Stimulated activated CD8-positive, alpha-beta memory T cell treated with anti-CD3 and anti-CD28 coated beads, Interleukin-7, amount 100 ng/mL, for 48 hours (primary cell): ENCODE results near the gene MED13L.

Source experiments
- DNase-seq, 2 donors: peaks; one replicate each; pipeline ENCODE4 v3.0.0-alpha.2; 2020; ENCODE audit warnings: low read depth in 1 of 2; ENCODE audit errors: extremely low read depth in 1 of 2

The MED13L gene

GRCh38 chr12:116066381-116067230 is 210.9 kb downstream of the MED13L start:
- no peak for DNase-seq

- DNase-seq, result no peak
Measured at GRCh38 chr12:116065606-116066005, 211.9 kb downstream of the MED13L start.

GRCh38 chr12:116064493-116064892 is 213.0 kb downstream of the MED13L start:
- no peak for DNase-seq

- no peak for DNase-seq
Measured at GRCh38 chr12:116062698-116063097, 214.8 kb downstream of the MED13L start.

- DNase-seq, result no peak
Measured at GRCh38 chr12:116060764-116061163, 216.7 kb downstream of the MED13L start.

GRCh38 chr12:116059904-116060303 is 217.6 kb downstream of the MED13L start:
- no peak for DNase-seq

- DNase-seq, result no peak
Measured at GRCh38 chr12:116058574-116058973, 218.9 kb downstream of the MED13L start.

- DNase-seq, result no peak
Measured at GRCh38 chr12:116057356-116057755, 220.1 kb downstream of the MED13L start.

- no peak for DNase-seq
Measured at GRCh38 chr12:116055895-116056607, 221.4 kb downstream of the MED13L start.

GRCh38 chr12:116054280-116054679 is 223.2 kb downstream of the MED13L start:
- DNase-seq, result no peak

- DNase-seq, result no peak
Measured at GRCh38 chr12:116053479-116054200, 223.9 kb downstream of the MED13L start.

- no peak for DNase-seq
Measured at GRCh38 chr12:116050275-116050674, 227.2 kb downstream of the MED13L start.

GRCh38 chr12:116048879-116049278 is 228.6 kb downstream of the MED13L start:
- DNase-seq, result no peak

GRCh38 chr12:116046039-116046438 is 231.5 kb downstream of the MED13L start:
- no peak for DNase-seq

GRCh38 chr12:116045150-116045549 is 232.3 kb downstream of the MED13L start:
- DNase-seq, result no peak

GRCh38 chr12:116043659-116044535 is 233.6 kb downstream of the MED13L start:
- DNase-seq, result no peak

- DNase-seq, result no peak
Measured at GRCh38 chr12:116040402-116040801, 237.1 kb downstream of the MED13L start.

GRCh38 chr12:116039081-116039480 is 238.4 kb downstream of the MED13L start:
- no peak for DNase-seq

- DNase-seq, result no peak
Measured at GRCh38 chr12:116037941-116038837, 239.3 kb downstream of the MED13L start.

- no peak for DNase-seq
Measured at GRCh38 chr12:116033765-116034164, 243.7 kb downstream of the MED13L start.
